ENCODE measurements around the gene INPPL1.
A peak's percentile ranks its signal among the peaks of the same experiment; 100 is the strongest.

INPPL1 gene

GRCh38 chr11:72221386-72222075, 3.0 kb upstream of the INPPL1 start:
- no peaks in the 10 kb centered on the region for H3K27me3 ChIP-seq (ENCODE audit: insufficient read depth, poor library complexity, severe bottlenecking)
- peak overlapping the region; percentile 91; the same call in 1 of the 2 replicates for H3K27ac ChIP-seq (replicated peaks)
- peak in 1 of 2 experiments; percentile 57 for DNase-seq (ENCODE audit: low read depth in 1 of 2, low spot score in 1 of 2)
- TF ChIP-seq REST (IDR thresholded peaks at IDR 0.05; ENCODE audit: insufficient replicate concordance, low read depth) (no peak), CTCF (IDR thresholded peaks at IDR 0.05; ENCODE audit: insufficient read depth, low read length) (no peak), GABPA (IDR thresholded peaks at IDR 0.05; ENCODE audit: low read depth) (no peak), POLR2AphosphoS5 (IDR thresholded peaks at IDR 0.05; ENCODE audit: low read depth) (no peak), SPI1 (IDR thresholded peaks at IDR 0.05; ENCODE audit: borderline replicate concordance, low read depth) (peak; percentile 56; the same call in 1 of the 2 replicates)
- no peak overlapping the region for H3K4me3 ChIP-seq (replicated peaks; ENCODE audit: insufficient read depth, low read length)

GRCh38 chr11:72222106-72222891, 2.3 kb upstream of the INPPL1 start:
- no peak for DNase-seq (ENCODE audit: low read depth in 1 of 2, low spot score in 1 of 2)

GRCh38 chr11:72222907-72223614, 1.5 kb upstream of the INPPL1 start:
- TF ChIP-seq SPI1 (IDR thresholded peaks at IDR 0.05; ENCODE audit: borderline replicate concordance, low read depth) (0 out of 2 replicates have a peak, but pooled peaks have one; percentile 1), CTCF (IDR thresholded peaks at IDR 0.05; ENCODE audit: insufficient read depth, low read length) (no peak)
- H3K27me3 ChIP-seq (ENCODE audit: insufficient read depth, poor library complexity, severe bottlenecking), result no peaks in the 10 kb centered on the region
- peak overlapping the region; percentile 75 for H3K4me3 ChIP-seq (replicated peaks; ENCODE audit: insufficient read depth, low read length)
- peak overlapping the region; percentile 91 for H3K27ac ChIP-seq (replicated peaks)
- peak; percentile 81 to 97 for DNase-seq (ENCODE audit: low read depth in 1 of 2, low spot score in 1 of 2)

More at GRCh38 chr11:72222106-72222891, 2.3 kb upstream of the INPPL1 start:
- Histone ChIP-seq H3K27ac (replicated peaks) (peak overlapping the region; percentile 91), H3K27me3 (ENCODE audit: insufficient read depth, poor library complexity, severe bottlenecking) (no peaks in the 10 kb centered on the region), H3K4me3 (replicated peaks; ENCODE audit: insufficient read depth, low read length) (peak overlapping the region; percentile 75)
- TF ChIP-seq GABPA (IDR thresholded peaks at IDR 0.05; ENCODE audit: low read depth) (no peak), SPI1 (IDR thresholded peaks at IDR 0.05; ENCODE audit: borderline replicate concordance, low read depth) (no peak)

- TF ChIP-seq SPI1 (IDR thresholded peaks at IDR 0.05; ENCODE audit: borderline replicate concordance, low read depth) (no peak), POLR2AphosphoS5 (IDR thresholded peaks at IDR 0.05; ENCODE audit: low read depth) (no peak), GABPA (IDR thresholded peaks at IDR 0.05; ENCODE audit: low read depth) (no peak), CTCF (IDR thresholded peaks at IDR 0.05; ENCODE audit: insufficient read depth, low read length) (no peak), REST (IDR thresholded peaks at IDR 0.05; ENCODE audit: insufficient replicate concordance, low read depth) (no peak)
- Histone ChIP-seq H3K27me3 (ENCODE audit: insufficient read depth, poor library complexity, severe bottlenecking) (no peaks in the 10 kb centered on the region), H3K27ac (replicated peaks) (peak overlapping the region; percentile 91), H3K4me3 (replicated peaks; ENCODE audit: insufficient read depth, low read length) (peak overlapping the region; percentile 75)
- peak in 1 of 2 experiments; percentile 54 for DNase-seq (ENCODE audit: low read depth in 1 of 2, low spot score in 1 of 2)
Measured at GRCh38 chr11:72223615-72224563, 678 bp upstream of the INPPL1 start.
